Retinal pigment epithelial cell (primary cell): Measurements from ENCODE around the gene PRKAB2.
"Not testable (repeated sequence)": the region's sequence is repeated elsewhere in the genome, so short reads cannot be mapped to it uniquely, and the experiment has no call there.

Source experiments
- DNase-seq: peaks from one replicate; pipeline ENCODE4 v3.0.0-alpha.2; 2010; ENCODE audit warnings: low read depth
- H3K4me3 ChIP-seq: 2 replicates; pipeline ENCODE4 v1.5.1; 2011; ENCODE audit warnings: mild to moderate bottlenecking, low read length, control low read depth, moderate library complexity
- CTCF ChIP-seq: conservative IDR thresholded peaks from 2 replicates; pipeline ENCODE4 v1.5.1; 2011; ENCODE audit warnings: low read depth, low read length, control low read depth, inconsistent platforms

PRKAB2 gene

DNA sequence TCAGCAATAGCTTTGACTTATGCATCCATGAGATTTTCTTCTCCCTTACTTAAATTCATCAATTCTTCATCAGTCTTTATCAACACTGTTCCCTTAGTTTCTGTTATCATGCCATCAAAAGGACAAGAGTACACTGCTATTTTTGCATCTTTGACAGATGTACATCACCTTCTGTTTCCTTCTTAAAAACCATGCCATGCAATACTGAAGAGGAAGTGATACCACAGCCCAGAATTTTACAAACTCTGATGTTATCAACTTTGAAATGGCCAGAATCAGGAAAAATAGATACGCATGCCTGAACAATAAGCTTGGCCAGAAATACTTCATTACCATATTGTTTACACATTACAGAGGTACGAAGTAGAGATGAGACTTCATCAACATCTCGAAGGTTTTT lies 31.8 kb upstream of the PRKAB2 start:
- DNase-seq = no peak
- H3K4me3 ChIP-seq = no peak overlapping the region
- TF ChIP-seq CTCF = no peak

DNA sequence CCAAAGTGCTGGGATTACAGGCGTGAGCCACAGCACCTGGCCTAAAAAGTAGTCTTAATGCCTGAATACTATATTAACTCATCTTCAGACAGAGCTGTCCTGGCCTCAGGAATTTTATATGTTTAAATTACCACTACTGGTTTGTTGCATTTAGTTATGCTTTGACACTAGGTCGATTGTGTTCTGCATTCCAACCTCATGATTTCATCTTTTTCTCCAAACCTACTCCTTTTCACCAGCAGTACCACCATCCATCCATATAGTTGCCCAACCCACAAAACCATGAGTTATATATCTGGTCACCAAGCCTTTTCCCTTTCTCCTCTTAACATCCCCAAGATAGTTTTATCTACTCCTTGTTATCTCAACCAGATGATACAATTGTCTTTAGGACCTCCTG lies 30.3 kb upstream of the PRKAB2 start:
- TF ChIP-seq CTCF = no peak
- no peak overlapping the region for H3K4me3 ChIP-seq
- no peak for DNase-seq

- DNase-seq = no peak
- TF ChIP-seq CTCF = no peak
- H3K4me3 ChIP-seq = no peak overlapping the region
Measured at GRCh38 chr1:147201786-147202185, 29.5 kb upstream of the PRKAB2 start.

DNA sequence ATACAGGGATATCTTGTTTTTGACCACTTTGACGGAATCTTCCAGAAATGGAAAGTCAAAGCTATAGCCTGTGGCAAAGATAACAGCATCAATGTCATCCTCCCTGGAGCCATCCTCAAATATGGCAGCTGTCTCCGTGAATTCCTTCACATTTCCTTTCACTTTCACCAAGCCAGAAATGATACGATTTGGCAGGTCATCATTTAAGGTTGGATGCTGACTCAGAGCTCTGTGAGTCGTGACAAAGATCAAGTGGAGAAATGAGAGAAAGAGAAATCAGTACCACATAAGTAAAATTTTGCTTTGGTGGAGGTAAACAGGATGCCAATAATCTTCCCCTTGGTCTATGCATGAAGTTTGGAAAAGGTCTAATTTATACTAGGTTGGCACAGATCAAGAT lies 29.0 kb upstream of the PRKAB2 start:
- DNase-seq = no peak
- no peak overlapping the region for H3K4me3 ChIP-seq
- no peak for TF ChIP-seq CTCF

DNA sequence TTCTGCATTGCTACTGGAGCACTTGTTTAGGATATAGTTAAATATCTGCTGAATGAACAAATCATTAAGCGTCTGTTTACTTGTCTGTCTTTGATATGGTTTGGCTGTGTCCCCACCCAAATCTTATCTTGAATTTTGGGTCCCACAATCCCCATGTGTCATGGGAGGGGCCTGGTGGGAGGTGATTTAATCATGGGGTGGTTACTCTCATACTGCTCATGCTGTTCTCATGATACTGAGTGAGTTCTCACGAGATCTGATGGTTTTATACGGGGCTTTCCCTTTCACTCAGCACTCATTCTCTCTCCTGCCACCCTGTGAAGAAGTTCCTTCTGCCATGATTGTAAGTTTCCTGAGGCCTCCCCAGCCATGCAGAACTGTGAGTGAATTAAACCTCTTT lies 25.1 kb upstream of the PRKAB2 start:
- DNase-seq, H3K4me3 ChIP-seq: not testable (repeated sequence)

DNA sequence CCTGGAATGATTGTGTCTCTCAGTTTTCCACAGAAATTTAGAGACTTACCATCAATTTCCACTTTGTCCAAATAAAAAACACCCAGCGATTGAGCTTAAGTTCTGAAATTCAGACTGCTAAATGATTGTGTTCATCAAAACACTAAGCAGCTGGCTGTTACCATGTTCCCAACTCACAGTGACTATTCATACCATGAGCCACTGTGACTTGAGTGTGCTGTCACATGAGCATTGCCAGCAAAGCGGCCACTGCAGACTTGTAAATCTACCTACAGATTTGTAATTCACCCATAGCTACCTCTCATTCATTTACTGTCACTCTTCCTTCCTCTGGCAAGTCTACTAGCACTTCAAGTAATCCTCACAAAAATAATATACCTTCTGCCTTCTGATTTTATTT lies 17.2 kb upstream of the PRKAB2 start:
- TF ChIP-seq CTCF = no peak
- no peak for DNase-seq
- no peak overlapping the region for H3K4me3 ChIP-seq

DNA sequence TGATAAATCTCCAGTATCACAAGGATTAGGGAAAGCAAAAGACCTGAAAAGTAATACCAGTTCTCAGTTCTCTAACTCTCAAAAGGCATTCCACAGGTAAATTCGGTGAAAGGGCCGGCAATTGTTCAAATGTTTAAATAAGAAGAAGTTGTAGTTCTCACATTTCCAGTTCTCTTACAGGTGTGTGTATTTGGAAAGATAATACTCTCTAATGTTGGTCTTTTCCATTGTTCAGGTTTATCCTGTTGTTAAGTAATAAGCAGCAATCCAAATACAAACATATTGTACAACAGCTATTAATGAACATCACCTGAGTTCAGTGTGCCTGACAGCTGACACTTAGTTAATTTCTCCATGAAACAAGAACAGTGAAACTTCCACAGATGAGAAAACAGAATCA lies 13.2 kb upstream of the PRKAB2 start:
- no peak for DNase-seq
- H3K4me3 ChIP-seq = no peak overlapping the region

More for the DNA sequence above, 13.2 kb upstream of the PRKAB2 start:
- no peak for TF ChIP-seq CTCF
